Hepatocyte (in vitro differentiated cells): ENCODE measurements around the gene NOP53.

Source experiments
- EZH2phosphoT487 ChIP-seq: fragments of 200-600 bp; sonication (generic); IDR thresholded peaks from one replicate; pipeline ENCODE4 v1.6.1; 2018; ENCODE audit warnings: antibody characterized with exemption, mild to moderate bottlenecking, low read depth, moderate library complexity; ENCODE audit not compliant: unreplicated experiment, severe bottlenecking
- TF ChIP-seq, protein P1 (sequence below): fragments of 200-600 bp; sonication (generic); IDR thresholded peaks from 2 replicates; pipeline ENCODE4 v1.5.1; 2016; ENCODE audit warnings: antibody characterized with exemption, mild to moderate bottlenecking; ENCODE audit not compliant: poor library complexity

DNA sequence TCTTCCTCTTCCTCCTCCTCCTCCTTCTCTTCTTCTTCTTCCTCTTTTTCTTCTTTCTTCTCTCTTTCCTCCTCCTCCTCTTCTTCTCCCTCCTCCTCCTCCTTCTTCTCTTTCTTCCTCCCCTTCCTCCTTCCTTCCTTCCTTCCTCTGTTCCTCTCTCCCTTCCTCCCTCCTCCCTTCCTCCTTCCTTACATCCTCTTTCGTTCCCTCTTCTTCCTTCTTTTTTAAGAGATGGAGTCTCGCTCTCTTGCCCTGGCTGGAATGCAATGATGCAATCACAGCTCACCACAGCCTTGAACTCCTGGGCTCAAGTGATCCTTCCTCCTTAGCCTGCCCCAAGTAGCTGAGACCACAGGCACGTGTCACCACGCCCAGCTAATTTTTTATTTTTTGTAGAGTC is 18.9 kb upstream of the NOP53 start:
- TF ChIP-seq, protein P1, sequence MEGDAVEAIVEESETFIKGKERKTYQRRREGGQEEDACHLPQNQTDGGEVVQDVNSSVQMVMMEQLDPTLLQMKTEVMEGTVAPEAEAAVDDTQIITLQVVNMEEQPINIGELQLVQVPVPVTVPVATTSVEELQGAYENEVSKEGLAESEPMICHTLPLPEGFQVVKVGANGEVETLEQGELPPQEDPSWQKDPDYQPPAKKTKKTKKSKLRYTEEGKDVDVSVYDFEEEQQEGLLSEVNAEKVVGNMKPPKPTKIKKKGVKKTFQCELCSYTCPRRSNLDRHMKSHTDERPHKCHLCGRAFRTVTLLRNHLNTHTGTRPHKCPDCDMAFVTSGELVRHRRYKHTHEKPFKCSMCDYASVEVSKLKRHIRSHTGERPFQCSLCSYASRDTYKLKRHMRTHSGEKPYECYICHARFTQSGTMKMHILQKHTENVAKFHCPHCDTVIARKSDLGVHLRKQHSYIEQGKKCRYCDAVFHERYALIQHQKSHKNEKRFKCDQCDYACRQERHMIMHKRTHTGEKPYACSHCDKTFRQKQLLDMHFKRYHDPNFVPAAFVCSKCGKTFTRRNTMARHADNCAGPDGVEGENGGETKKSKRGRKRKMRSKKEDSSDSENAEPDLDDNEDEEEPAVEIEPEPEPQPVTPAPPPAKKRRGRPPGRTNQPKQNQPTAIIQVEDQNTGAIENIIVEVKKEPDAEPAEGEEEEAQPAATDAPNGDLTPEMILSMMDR, result no peak
- TF ChIP-seq EZH2phosphoT487, result no peak
